Small intestine (tissue), 7 donors: Measurements from ENCODE around the gene LMO7. TPM values are rescaled to one million over a fixed set of nuclear protein-coding genes. Genes with fewer than 3 reads are reported as not detected.
"Not testable (repeated sequence)": the region's sequence is repeated elsewhere in the genome, so short reads cannot be mapped to it uniquely, and the experiment has no call there.

Experiments used
- DNase-seq, 2 donors: peaks; one replicate each; pipeline versions ENCODE4 v3.0.0 to v3.0.0-alpha.2; 2013
- FAIRE-seq: peaks from 2 replicates; lab custom pipeline; 2012; peaks lifted over from hg19 to GRCh38; lab: Jason Lieb, UNC
- H3K27ac ChIP-seq, 3 donors: one replicate each; pipeline ENCODE4 v1.5.1; 2013; ENCODE audit warnings: low read length in 2 of 3, mild to moderate bottlenecking in 2 of 3, control low read depth in 1 of 3, inconsistent platforms in 1 of 3, low read depth in 1 of 3, moderate library complexity in 1 of 3
- H3K27me3 ChIP-seq, 3 donors: one replicate each; pipeline ENCODE4 v1.6.1; 2013; ENCODE audit warnings: low read length in 3 of 3, inconsistent platforms in 1 of 3; ENCODE audit not compliant: control insufficient read depth in 3 of 3, insufficient read depth in 3 of 3
- H3K36me3 ChIP-seq, 3 donors: one replicate each; pipeline ENCODE4 v1.6.1; 2013; ENCODE audit warnings: low read length in 3 of 3, inconsistent platforms in 1 of 3, low read depth in 1 of 3, mild to moderate bottlenecking in 1 of 3, moderate library complexity in 1 of 3; ENCODE audit not compliant: control insufficient read depth in 3 of 3, insufficient read depth in 2 of 3
- H3K4me1 ChIP-seq, 3 donors: one replicate each; pipeline ENCODE4 v1.6.1; 2013; ENCODE audit warnings: low read length in 2 of 3, inconsistent platforms in 1 of 3, low read depth in 1 of 3, mild to moderate bottlenecking in 1 of 3, moderate library complexity in 1 of 3; ENCODE audit not compliant: control insufficient read depth in 3 of 3, insufficient read depth in 2 of 3
- H3K4me3 ChIP-seq, 3 donors: one replicate each; pipeline ENCODE4 v1.5.1; 2013; ENCODE audit warnings: low read length in 3 of 3, control low read depth in 1 of 3, inconsistent platforms in 1 of 3, low read depth in 1 of 3, mild to moderate bottlenecking in 1 of 3, moderate library complexity in 1 of 3
- H3K9me3 ChIP-seq, 2 donors: one replicate each; pipeline ENCODE4 v1.6.1; 2013; ENCODE audit warnings: low read depth in 1 of 2, low read length in 1 of 2; ENCODE audit not compliant: control insufficient read depth in 2 of 2, insufficient read depth in 1 of 2
- WGBS, 3 donors: extraction: QIAGEN DNeasy Blood & Tissue Kit; methylation state at CpG; one replicate each; pipeline ENCODE4 v1.1.7; 2013; 5-methylcytosine and 5-hydroxymethylcytosine counted together
- polyA plus RNA-seq, 4 donors: library from polyadenylated mRNA; stranded (reverse) in 3 of 4; unstranded in 1 of 4; fragments of 200-250 nt in 3 of 4; fragments of 120-200 nt in 1 of 4; gene quantifications; one replicate each; pipeline versions ENCODE4 v1.2.1 to v1.2.3, GENCODE V29; 2013
- donor health status: healthy with polysubstance abuse.
- donor health status: control.
- donor health status: control.
- donor health status: Bipolar disorder and iron deficiency.
- donor health status: healthy.

The LMO7 gene
- polyA plus RNA-seq, 4 donors, result 31.0 to 136 (median 84.3) TPM

GRCh38 chr13:75724752-75725517 is 88.8 kb downstream of the LMO7 start:
- Histone ChIP-seq H3K4me3 (no peak overlapping the region), H3K27me3 (no peaks in the 10 kb centered on the region), H3K4me1 (peaks cover 2 to 7% (median 5%) of the 10 kb centered on the region in 3 donors), H3K9me3 (peaks cover 0 to 6% of the 10 kb centered on the region in 2 donors), H3K27ac (peak overlapping the region in 2 of 3 donors; percentile 64 to 65), H3K36me3 (no peaks in the 10 kb centered on the region)
- FAIRE-seq (peak; percentile 91), DNase-seq (peak; percentile 51 to 90)
- WGBS, 3 donors, result 19 to 50% (median 33%) methylated on average over 3 of the region's 3 CpGs

DNA sequence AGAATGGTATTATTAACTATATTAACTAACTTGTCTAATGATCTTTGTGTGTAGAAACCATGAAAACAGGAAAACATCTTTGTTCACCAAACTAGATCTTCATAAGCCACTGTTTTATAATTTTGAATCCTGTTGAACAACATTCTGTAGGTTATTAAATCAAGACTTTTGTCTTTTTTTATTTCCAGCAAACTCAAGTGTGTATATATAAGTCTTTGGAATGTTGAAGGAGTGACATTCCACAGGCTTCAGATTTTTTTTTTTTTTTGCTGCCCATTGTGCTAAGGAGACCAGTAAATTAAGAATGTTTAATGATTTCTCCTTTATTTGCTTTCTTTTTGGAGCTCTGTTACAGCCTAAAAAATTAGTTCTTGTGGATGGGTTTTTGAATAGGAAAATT is 89.6 kb downstream of the LMO7 start:
- FAIRE-seq (peak; percentile 80), DNase-seq (no peak)
- H3K4me1 ChIP-seq, result peaks cover 2 to 7% (median 5%) of the 10 kb centered on the region in 3 donors
- peak overlapping the region in 1 of 3 donors; percentile 65 for H3K27ac ChIP-seq
- H3K27me3 ChIP-seq, result no peaks in the 10 kb centered on the region
- peaks cover 0 to 6% of the 10 kb centered on the region in 2 donors for H3K9me3 ChIP-seq
- no peak overlapping the region for H3K4me3 ChIP-seq
- no peaks in the 10 kb centered on the region for H3K36me3 ChIP-seq

DNA sequence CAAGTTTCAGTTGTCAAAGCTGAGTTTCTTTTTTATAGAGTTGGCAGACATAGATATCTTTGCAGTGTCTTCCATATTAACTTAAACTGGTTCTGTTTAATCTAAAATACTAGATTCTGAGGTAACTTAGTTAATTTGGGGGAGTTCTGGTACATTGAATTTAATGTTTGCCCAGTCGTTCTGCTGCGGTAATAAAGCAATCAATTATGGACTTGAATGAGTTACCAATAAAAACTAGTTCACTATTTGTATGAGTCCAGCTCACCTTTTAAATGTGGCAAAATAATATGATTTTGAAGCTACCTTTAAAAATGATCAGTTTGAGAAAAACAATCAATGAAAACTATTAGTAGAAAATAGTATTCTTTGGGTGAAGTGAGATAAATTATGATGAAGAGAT is 90.2 kb downstream of the LMO7 start:
- Histone ChIP-seq H3K4me3 (no peak overlapping the region), H3K36me3 (no peaks in the 10 kb centered on the region), H3K27me3 (no peaks in the 10 kb centered on the region), H3K4me1 (peaks cover 2 to 7% (median 5%) of the 10 kb centered on the region in 3 donors), H3K9me3 (peaks cover 0 to 6% of the 10 kb centered on the region in 2 donors), H3K27ac (no peak overlapping the region)
- FAIRE-seq (no peak), DNase-seq (no peak)
- WGBS, 3 donors, result 24 to 70% (median 49%) methylated on average over 2 of the region's 2 CpGs

DNA sequence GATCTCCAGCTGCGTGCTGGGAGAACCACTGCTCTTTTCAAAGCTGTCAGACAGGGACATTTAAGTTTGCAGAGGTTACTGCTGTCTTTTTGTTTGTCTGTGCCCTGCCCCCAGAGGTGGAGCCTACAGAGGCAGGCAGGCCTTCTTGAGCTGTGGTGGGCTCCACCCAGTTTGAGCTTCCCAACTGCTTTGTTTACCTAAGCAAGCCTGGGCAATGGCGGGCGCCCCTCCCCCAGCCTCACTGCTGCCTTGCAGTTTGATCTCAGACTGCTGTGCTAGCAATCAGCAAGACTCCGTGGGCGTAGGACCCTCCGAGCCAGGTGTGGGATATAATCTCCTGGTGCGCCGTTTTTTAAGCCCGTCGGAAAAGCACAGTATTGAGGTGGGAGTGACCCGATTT is 97.0 kb downstream of the LMO7 start:
- not testable (repeated sequence) for H3K4me3 ChIP-seq, H3K27me3 ChIP-seq, FAIRE-seq, DNase-seq, H3K4me1 ChIP-seq, H3K9me3 ChIP-seq, H3K36me3 ChIP-seq, H3K27ac ChIP-seq
- WGBS, 3 donors, result 79 to 89% (median 81%) methylated on average over 6 to 11 of the region's 11 CpGs

- Histone ChIP-seq H3K36me3 (no peaks in the 10 kb centered on the region), H3K4me1 (no peaks in the 10 kb centered on the region), H3K9me3 (no peaks in the 10 kb centered on the region), H3K4me3 (no peak overlapping the region), H3K27ac (no peak overlapping the region), H3K27me3 (no peaks in the 10 kb centered on the region)
- FAIRE-seq, result no peak
- WGBS, 3 donors, result 81 to 94% (median 92%) methylated on average over 3 of the region's 3 CpGs
- no peak for DNase-seq
Observed at GRCh38 chr13:75736173-75736572, 100.0 kb downstream of the LMO7 start.

DNA sequence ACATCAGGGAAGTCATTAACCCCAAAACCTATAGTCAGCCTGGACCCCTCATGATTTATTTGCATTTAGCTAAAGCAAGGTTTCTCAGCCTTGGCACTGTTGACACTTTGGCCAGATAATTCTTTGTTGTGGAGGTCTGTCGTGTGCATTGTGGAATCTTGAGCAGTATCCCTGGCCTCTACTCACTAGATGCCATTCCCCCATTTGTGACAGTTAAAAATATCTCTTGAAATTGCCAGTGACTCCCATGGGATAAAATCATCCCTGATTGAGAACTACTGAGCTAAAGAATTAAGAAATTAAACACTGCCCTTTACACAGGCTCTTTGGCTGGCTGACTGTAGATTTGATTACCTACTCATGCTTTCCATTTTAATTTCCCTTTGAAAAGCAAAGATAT is 102.7 kb downstream of the LMO7 start:
- 77 to 90% (median 83%) methylated on average over 1 of the region's 1 CpG for WGBS, 3 donors
- no peak overlapping the region for H3K4me3 ChIP-seq
- H3K27me3 ChIP-seq, result no peaks in the 10 kb centered on the region
- no peaks in the 10 kb centered on the region for H3K9me3 ChIP-seq
- H3K36me3 ChIP-seq, result no peaks in the 10 kb centered on the region
- no peak overlapping the region for H3K27ac ChIP-seq
- H3K4me1 ChIP-seq, result no peaks in the 10 kb centered on the region
- DNase-seq (no peak), FAIRE-seq (no peak)

DNA sequence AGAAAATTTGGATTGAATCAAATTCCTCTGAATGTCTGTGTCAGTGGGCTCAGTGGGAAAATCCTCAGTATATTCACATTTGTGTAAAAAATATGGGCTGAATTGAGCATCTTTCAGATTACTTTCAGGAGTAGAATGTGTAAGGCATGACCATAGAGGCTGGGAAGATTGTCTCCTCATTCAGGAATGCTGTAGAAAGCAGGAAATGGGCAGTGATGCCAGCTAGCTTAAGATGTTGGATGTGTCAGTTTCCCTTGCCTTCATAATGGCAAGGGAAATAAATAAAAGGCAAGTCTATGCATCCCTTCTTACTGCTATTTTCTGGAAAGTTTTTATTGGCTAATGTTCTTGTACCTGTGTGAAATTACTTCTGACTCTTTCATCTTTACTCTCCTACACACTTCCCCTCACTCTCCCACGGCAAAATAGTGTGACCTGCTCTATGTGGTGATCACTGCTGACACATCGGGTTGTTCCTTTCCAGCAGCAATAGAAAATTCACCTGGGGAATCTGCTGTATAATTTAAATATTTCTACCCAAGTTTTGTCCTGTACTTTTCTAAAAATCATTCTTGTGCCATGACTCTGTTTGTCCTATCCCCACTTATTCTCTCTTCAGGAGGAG is 103.2 kb downstream of the LMO7 start:
- DNase-seq (no peak), FAIRE-seq (no peak)
- 79 to 94% (median 82%) methylated on average over 2 of the region's 2 CpGs for WGBS, 3 donors
- H3K4me3 ChIP-seq, result no peak overlapping the region
- no peak overlapping the region for H3K27ac ChIP-seq
- H3K36me3 ChIP-seq, result no peaks in the 10 kb centered on the region
- H3K4me1 ChIP-seq, result no peaks in the 10 kb centered on the region
- H3K9me3 ChIP-seq, result no peaks in the 10 kb centered on the region
- H3K27me3 ChIP-seq, result no peaks in the 10 kb centered on the region

DNA sequence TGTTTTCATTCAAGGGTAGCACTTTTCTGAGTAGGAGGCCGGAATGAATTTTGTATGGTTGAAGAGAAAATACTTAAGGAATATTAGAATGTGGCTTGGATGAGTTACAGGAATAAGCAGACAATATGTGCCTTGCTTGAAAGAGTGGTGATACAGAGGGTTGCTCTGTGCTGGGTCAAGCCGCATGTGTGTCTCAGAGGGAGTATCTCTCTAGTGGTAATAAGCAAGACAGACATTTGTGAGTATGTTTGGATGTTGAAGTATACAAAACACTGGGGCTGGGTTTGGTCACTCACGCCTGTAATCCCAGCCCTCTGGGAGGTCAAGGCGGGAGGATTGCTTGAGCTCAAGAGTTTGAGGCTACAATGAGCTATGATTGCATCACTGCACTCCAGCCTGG is 103.9 kb downstream of the LMO7 start:
- Histone ChIP-seq H3K27me3 (no peaks in the 10 kb centered on the region), H3K27ac (no peak overlapping the region), H3K36me3 (no peaks in the 10 kb centered on the region), H3K4me3 (no peak overlapping the region), H3K4me1 (no peaks in the 10 kb centered on the region), H3K9me3 (no peaks in the 10 kb centered on the region)
- DNase-seq, result no peak
- 91 to 97% (median 95%) methylated on average over 4 of the region's 4 CpGs for whole genome bisulfite sequencing, 3 donors
- FAIRE-seq, result no peak
